ENCODE results near the gene FOXJ2. TPM values are rescaled to one million over a fixed set of nuclear protein-coding genes. Genes with fewer than 3 reads are reported as not detected.
"Not testable (repeated sequence)": the region's sequence is repeated elsewhere in the genome, so short reads cannot be mapped to it uniquely, and the experiment has no call there.

Gene FOXJ2
- total and polyA plus RNA-seq, 2 donors from 2014 or later = 4.4 to 17.0 TPM

DNA sequence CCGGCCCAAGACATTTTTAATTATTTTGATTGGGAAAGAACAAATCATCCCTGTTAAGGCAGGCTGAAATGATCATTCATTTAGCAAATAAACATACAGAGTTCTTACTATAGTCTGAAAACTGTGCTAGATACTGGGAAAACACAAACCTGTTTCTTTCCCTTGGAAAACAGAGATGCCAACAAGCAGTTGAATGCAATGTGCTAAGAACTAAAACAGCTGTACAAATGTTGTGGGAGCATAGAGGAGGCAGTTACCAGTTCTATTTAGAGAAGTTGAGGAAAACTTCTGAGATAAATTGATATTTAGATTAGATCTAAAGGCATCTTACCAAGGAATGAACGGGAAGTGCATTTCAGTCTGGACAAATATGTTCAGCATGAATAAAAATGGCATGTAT is 46.4 kb downstream of the FOXJ2 start:
- FAIRE-seq (no peak), DNase-seq (no peak)
- no peaks in the 10 kb centered on the region for H3K36me3 ChIP-seq (ENCODE audit: control insufficient read depth in 2 of 3, insufficient read depth in 3 of 3, low read length in 3 of 3)
- peaks cover 0 to 2% (median 2%) of the 10 kb centered on the region in 3 donors for H3K4me1 ChIP-seq (ENCODE audit: control insufficient read depth in 2 of 3, insufficient read depth in 2 of 3, low read depth in 1 of 3, low read length in 3 of 3)
- no peak overlapping the region for H3K27ac ChIP-seq (ENCODE audit: low read depth in 2 of 2, low read length in 2 of 2)
- H3K4me3 ChIP-seq (ENCODE audit: low read length in 3 of 3) = no peak overlapping the region
- intact Hi-C loops (cut with DNase I) = no loop called here
- H3K27me3 ChIP-seq (ENCODE audit: control insufficient read depth, insufficient read depth, low read length) = no peaks in the 10 kb centered on the region
- TF ChIP-seq, protein P1, sequence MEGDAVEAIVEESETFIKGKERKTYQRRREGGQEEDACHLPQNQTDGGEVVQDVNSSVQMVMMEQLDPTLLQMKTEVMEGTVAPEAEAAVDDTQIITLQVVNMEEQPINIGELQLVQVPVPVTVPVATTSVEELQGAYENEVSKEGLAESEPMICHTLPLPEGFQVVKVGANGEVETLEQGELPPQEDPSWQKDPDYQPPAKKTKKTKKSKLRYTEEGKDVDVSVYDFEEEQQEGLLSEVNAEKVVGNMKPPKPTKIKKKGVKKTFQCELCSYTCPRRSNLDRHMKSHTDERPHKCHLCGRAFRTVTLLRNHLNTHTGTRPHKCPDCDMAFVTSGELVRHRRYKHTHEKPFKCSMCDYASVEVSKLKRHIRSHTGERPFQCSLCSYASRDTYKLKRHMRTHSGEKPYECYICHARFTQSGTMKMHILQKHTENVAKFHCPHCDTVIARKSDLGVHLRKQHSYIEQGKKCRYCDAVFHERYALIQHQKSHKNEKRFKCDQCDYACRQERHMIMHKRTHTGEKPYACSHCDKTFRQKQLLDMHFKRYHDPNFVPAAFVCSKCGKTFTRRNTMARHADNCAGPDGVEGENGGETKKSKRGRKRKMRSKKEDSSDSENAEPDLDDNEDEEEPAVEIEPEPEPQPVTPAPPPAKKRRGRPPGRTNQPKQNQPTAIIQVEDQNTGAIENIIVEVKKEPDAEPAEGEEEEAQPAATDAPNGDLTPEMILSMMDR (IDR thresholded peaks at IDR 0.05; ENCODE audit: borderline replicate concordance, extremely low read depth, insufficient read depth) = no peak
- H3K9ac ChIP-seq (ENCODE audit: low read length in 3 of 3) = no peak overlapping the region
- H3K9me3 ChIP-seq (ENCODE audit: control insufficient read depth in 2 of 3, insufficient read depth in 1 of 3, low read length in 3 of 3) = no peaks in the 10 kb centered on the region

DNA sequence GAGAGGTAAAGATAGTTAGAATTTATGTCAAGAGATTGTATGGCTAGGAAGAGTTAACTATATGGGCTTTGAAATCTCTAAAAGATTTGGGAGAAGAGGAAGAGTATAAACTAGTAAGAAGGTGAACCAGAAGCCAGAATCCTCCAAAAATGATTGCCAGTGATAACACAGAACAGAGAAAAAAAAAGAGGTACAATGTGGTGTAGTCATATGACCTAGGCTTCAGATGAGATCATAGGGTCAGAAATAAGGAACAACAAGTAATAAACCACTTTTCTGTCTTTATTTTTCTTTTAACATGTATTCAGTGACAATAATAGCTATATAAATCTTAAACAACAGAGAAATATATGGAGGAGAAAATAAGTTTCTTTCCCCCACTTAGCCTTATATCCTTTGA is 47.6 kb downstream of the FOXJ2 start:
- no peak for DNase-seq
- Histone ChIP-seq H3K36me3 (ENCODE audit: control insufficient read depth in 2 of 3, insufficient read depth in 3 of 3, low read length in 3 of 3) (no peaks in the 10 kb centered on the region), H3K9ac (ENCODE audit: low read length in 3 of 3) (no peak overlapping the region), H3K4me3 (ENCODE audit: low read length in 3 of 3) (no peak overlapping the region), H3K4me1 (ENCODE audit: control insufficient read depth in 2 of 3, insufficient read depth in 2 of 3, low read depth in 1 of 3, low read length in 3 of 3) (peaks cover 0 to 2% (median 2%) of the 10 kb centered on the region in 3 donors), H3K27me3 (ENCODE audit: control insufficient read depth, insufficient read depth, low read length) (no peaks in the 10 kb centered on the region), H3K27ac (ENCODE audit: low read depth in 2 of 2, low read length in 2 of 2) (no peak overlapping the region), H3K9me3 (ENCODE audit: control insufficient read depth in 2 of 3, insufficient read depth in 1 of 3, low read length in 3 of 3) (no peaks in the 10 kb centered on the region)
- TF ChIP-seq, protein P1 (IDR thresholded peaks at IDR 0.05; ENCODE audit: borderline replicate concordance, extremely low read depth, insufficient read depth) = no peak
- no peak for FAIRE-seq
- intact Hi-C loops (cut with DNase I) = no loop called here

DNA sequence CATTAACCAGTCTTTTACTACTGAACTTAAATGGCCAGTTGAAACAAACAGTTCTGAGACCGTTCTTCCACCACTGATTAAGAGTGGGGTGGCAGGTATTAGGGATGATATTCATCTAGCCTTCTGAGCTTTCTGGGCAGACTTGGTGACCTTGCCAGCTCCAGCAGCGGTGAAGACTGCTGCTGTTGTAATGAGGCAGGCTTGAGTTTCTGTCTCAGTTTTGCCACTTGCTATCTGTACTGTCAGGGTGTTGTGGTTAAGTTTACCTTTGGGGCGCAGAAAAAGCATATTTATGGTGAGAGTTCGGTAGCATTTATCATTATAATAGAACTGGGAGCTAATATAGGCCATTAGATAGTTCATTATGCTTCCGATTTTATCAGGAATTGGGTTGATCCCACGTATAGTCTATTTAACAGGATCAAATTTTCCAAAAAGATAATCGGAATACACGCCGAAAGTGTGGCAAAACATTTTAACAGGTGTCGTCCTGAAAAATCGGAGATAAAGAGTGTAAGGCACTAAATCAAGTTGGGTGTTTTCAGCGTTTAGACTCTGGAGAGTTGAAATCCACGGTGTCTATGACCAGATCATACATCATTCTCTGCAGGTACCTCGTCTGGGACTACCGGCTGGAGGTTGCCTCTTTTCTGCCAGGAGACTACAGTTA is 48.9 kb downstream of the FOXJ2 start:
- H3K36me3 ChIP-seq (ENCODE audit: control insufficient read depth in 2 of 3, insufficient read depth in 3 of 3, low read length in 3 of 3) = no peaks in the 10 kb centered on the region
- TF ChIP-seq, protein P1 (IDR thresholded peaks at IDR 0.05; ENCODE audit: borderline replicate concordance, extremely low read depth, insufficient read depth) = no peak
- H3K27me3 ChIP-seq (ENCODE audit: control insufficient read depth, insufficient read depth, low read length) = no peaks in the 10 kb centered on the region
- peak in 4 of 5 donors; percentile 20 to 64 (median 48) for DNase-seq
- H3K27ac ChIP-seq (ENCODE audit: low read depth in 2 of 2, low read length in 2 of 2) = peak overlapping the region; percentile 82 to 98
- H3K9me3 ChIP-seq (ENCODE audit: control insufficient read depth in 2 of 3, insufficient read depth in 1 of 3, low read length in 3 of 3) = no peaks in the 10 kb centered on the region
- peak overlapping the region; percentile 89 to 100 (median 98) for H3K4me3 ChIP-seq (ENCODE audit: low read length in 3 of 3)
- H3K4me1 ChIP-seq (ENCODE audit: control insufficient read depth in 2 of 3, insufficient read depth in 2 of 3, low read depth in 1 of 3, low read length in 3 of 3) = peaks cover 0 to 2% (median 2%) of the 10 kb centered on the region in 3 donors
- intact Hi-C loops (cut with DNase I) = no loop called here
- no peak for FAIRE-seq
- peak overlapping the region; percentile 96 to 98 (median 98) for H3K9ac ChIP-seq (ENCODE audit: low read length in 3 of 3)

DNA sequence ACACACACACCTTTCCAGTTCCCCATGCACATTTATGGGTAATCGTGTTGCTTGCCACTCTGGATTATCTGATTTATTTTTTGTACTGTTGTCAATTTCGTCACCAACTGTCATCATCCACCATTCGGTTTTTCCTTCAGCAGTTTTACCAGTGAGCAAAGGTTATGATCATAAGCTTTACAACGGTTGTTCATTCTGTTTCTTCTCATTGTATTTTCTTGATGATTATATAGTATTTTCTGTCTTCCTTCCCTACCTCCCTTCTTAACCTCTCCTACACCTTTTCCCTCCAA is 50.2 kb downstream of the FOXJ2 start:
- intact Hi-C loops (cut with DNase I) = no loop called here
- Histone ChIP-seq H3K4me3 (ENCODE audit: low read length in 3 of 3) (peak overlapping the region; percentile 89 to 100 (median 98)), H3K9me3 (ENCODE audit: control insufficient read depth in 2 of 3, insufficient read depth in 1 of 3, low read length in 3 of 3) (no peaks in the 10 kb centered on the region), H3K27ac (ENCODE audit: low read depth in 2 of 2, low read length in 2 of 2) (peak overlapping the region; percentile 82 to 98), H3K4me1 (ENCODE audit: control insufficient read depth in 2 of 3, insufficient read depth in 2 of 3, low read depth in 1 of 3, low read length in 3 of 3) (peaks cover 0 to 2% (median 2%) of the 10 kb centered on the region in 3 donors), H3K36me3 (ENCODE audit: control insufficient read depth in 2 of 3, insufficient read depth in 3 of 3, low read length in 3 of 3) (no peaks in the 10 kb centered on the region), H3K9ac (ENCODE audit: low read length in 3 of 3) (peak overlapping the region; percentile 96 to 99 (median 98)), H3K27me3 (ENCODE audit: control insufficient read depth, insufficient read depth, low read length) (no peaks in the 10 kb centered on the region)
- DNase-seq = no peak
- TF ChIP-seq, protein P1 (IDR thresholded peaks at IDR 0.05; ENCODE audit: borderline replicate concordance, extremely low read depth, insufficient read depth) = no peak
- FAIRE-seq = no peak

DNA sequence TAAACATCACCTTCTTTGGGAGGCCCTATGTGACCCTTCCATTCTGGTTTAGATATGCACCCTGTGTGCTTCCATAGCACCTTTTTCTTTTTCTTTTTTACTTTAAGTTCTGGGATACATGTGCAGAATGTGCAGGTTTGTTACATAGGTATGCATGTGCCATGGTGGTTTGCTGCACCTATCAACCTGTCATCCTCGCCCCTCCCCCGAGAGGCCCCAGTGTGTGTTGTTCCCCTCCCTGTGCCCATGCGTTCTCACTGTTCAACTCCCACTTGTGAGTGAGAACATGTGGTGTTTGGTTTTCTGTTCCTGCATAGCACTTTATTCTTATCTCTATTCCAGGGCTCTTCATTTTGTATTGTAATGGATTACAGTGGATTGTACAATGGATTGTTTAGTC is 51.8 kb downstream of the FOXJ2 start:
- H3K4me1 ChIP-seq (ENCODE audit: control insufficient read depth in 2 of 3, insufficient read depth in 2 of 3, low read depth in 1 of 3, low read length in 3 of 3); H3K36me3 ChIP-seq (ENCODE audit: control insufficient read depth in 2 of 3, insufficient read depth in 3 of 3, low read length in 3 of 3); H3K9ac ChIP-seq (ENCODE audit: low read length in 3 of 3); H3K9me3 ChIP-seq (ENCODE audit: control insufficient read depth in 2 of 3, insufficient read depth in 1 of 3, low read length in 3 of 3); H3K27ac ChIP-seq (ENCODE audit: low read depth in 2 of 2, low read length in 2 of 2); H3K4me3 ChIP-seq (ENCODE audit: low read length in 3 of 3); DNase-seq; H3K27me3 ChIP-seq (ENCODE audit: control insufficient read depth, insufficient read depth, low read length); intact Hi-C loops (cut with DNase I); FAIRE-seq: not testable (repeated sequence)

Data from kidney (tissue), 14 donors.